HuH-7 (cell line): Measurements from ENCODE around the gene MAEA.

Experiments
- DNase-seq: peaks from one replicate; pipeline ENCODE4 v3.0.0; 2011; ENCODE audit warnings: low spot score

Gene MAEA

GRCh38 chr4:1353186-1354055 lies 63.7 kb downstream of the MAEA start:
- no peak for DNase-seq

- DNase-seq, result no peak
These were observed 64.7 kb downstream of the MAEA start for GRCh38 chr4:1354136-1354982.

GRCh38 chr4:1354983-1355275 lies 65.2 kb downstream of the MAEA start:
- DNase-seq, result no peak

- no peak for DNase-seq
These were observed 65.7 kb downstream of the MAEA start for GRCh38 chr4:1355378-1355777.

- peak; percentile 89 for DNase-seq
These were observed 66.7 kb downstream of the MAEA start for GRCh38 chr4:1356181-1356998.

- DNase-seq, result no peak
These were observed 67.9 kb downstream of the MAEA start for GRCh38 chr4:1357356-1358248.

GRCh38 chr4:1358421-1359143 lies 68.9 kb downstream of the MAEA start:
- DNase-seq, result no peak

- DNase-seq, result no peak
These were observed 69.4 kb downstream of the MAEA start for GRCh38 chr4:1359144-1359501.

- no peak for DNase-seq
These were observed 70.3 kb downstream of the MAEA start for GRCh38 chr4:1359976-1360375.

GRCh38 chr4:1360423-1361283 lies 71.0 kb downstream of the MAEA start:
- no peak for DNase-seq

GRCh38 chr4:1361431-1361830 lies 71.7 kb downstream of the MAEA start:
- DNase-seq, result no peak

- DNase-seq, result no peak
These were observed 72.4 kb downstream of the MAEA start for GRCh38 chr4:1362046-1362445.

- DNase-seq, result no peak
These were observed 72.8 kb downstream of the MAEA start for GRCh38 chr4:1362521-1362920.

- DNase-seq, result no peak
These were observed 73.8 kb downstream of the MAEA start for GRCh38 chr4:1363513-1363912.

GRCh38 chr4:1364217-1364616 lies 74.5 kb downstream of the MAEA start:
- no peak for DNase-seq

GRCh38 chr4:1364748-1365147 lies 75.1 kb downstream of the MAEA start:
- no peak for DNase-seq

- peak; percentile 43 for DNase-seq
These were observed 75.8 kb downstream of the MAEA start for GRCh38 chr4:1365271-1366178.

- DNase-seq, result no peak
These were observed 76.9 kb downstream of the MAEA start for GRCh38 chr4:1366371-1367229.
